ENCODE measurements around the gene ASRGL1.

ASRGL1 gene

DNA sequence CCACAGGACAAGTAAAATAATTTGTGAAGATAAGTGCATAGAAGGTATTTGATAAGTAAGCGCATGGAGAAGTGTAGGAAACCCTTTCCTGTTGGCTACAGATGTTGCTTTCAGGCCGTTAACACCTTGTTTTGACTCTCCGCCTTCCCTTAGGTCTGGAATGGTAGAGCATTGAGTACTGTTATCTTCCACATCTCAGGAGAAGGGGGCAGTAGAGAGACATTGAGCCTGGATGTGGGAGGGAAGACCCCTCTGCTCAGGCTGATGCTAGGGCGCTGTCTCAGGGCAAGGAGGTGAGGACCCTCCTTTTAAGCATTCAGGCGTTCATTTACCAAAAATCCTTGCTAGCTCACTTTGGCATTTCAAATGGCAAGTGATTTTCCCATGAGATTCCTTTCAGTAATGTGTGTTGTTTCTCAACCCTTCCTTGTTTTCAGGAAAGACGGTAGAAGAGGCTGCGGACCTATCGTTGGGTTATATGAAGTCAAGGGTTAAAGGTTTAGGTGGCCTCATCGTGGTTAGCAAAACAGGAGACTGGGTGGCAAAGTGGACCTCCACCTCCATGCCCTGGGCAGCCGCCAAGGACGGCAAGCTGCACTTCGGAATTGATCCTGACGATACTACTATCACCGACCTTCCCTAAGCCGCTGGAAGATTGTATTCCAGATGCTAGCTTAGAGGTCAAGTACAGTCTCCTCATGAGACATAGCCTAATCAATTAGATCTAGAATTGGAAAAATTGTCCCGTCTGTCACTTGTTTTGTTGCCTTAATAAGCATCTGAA lies 54.6 kb downstream of the ASRGL1 start:
- H3K4me3 ChIP-seq, result no peak overlapping the region
- H3K27ac ChIP-seq, result no peak overlapping the region

GRCh38 chr11:62392506-62392905 lies 55.3 kb downstream of the ASRGL1 start:
- Histone ChIP-seq H3K27ac (no peak overlapping the region), H3K4me3 (no peak overlapping the region)

GRCh38 chr11:62393061-62393611 lies 55.9 kb downstream of the ASRGL1 start:
- Histone ChIP-seq H3K4me3 (no peak overlapping the region), H3K27ac (no peak overlapping the region)

GRCh38 chr11:62393735-62394134 lies 56.5 kb downstream of the ASRGL1 start:
- Histone ChIP-seq H3K27ac (no peak overlapping the region), H3K4me3 (no peak overlapping the region)

DNA sequence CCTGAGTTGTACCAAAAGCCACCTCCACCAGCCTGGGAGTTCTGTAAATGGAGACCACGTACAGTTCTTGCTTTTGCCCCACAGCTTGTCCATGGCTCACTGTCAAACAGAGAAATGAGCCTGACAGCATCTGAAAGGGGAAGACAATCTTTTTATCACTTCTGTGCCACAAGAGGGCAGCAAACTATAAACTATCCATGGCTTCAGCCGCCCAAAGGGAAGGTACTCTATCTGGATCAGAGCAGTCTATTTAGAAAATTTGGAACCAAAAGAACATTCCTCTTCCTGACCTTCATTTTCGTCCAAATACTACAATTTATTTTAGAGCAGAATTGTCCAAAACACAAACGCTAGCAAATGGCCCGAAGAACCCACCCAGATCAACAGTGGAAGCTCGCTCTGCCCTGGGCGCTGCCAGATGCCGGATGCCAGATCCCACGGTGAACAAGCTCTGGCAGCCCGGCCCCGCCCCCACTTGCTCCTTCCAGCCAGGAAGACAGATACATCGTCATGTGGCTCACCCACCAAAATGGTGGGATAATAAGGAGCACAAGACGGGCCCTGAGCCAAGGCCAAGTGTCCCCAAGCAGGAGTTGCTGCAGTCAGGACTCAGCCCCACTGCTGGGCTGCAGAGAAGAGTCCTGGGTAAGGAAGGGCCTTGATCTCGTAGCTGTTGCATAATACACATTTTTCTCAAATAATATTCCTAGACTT lies 57.7 kb downstream of the ASRGL1 start:
- Histone ChIP-seq H3K27ac (peak overlapping the region in 18 of 21 experiments; percentile 6 to 72 (median 55)), H3K4me3 (peak overlapping the region in 5 of 7 experiments; percentile 13 to 34 (median 21))

DNA sequence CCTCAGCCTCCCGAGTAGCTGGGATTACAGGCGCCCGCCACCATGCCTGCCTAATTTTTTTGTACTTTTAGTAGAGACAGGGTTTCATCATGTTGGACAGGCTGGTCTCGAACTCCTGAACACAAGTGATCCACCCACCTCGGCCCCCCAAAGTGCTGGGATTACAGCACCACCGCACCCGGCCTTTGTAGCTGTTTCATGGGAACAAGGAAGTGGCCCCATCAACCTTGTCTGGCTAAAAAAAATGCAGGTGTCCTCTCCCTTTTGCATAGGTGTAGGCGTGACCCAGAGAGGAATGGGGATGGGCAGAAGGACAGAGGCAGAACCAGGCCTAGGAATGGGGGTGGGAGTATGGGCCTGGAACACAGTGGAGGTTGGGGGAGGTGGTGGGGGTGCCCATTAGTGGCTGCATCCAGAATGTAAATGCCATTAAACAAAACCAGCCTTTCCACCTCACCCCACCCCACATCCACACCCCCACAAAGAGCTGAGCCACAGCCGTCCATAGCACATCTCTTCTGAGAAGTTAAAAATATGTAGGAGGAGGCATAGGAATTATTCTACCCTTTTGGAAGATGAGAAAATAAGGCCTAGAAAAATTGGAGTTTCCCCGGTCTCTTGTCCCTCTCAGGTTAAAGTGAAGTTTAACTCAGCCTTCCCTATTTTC lies 58.8 kb downstream of the ASRGL1 start:
- Histone ChIP-seq H3K27ac (peak overlapping the region in 5 of 21 experiments; percentile 21 to 32 (median 30)), H3K4me3 (no peak overlapping the region)

- H3K4me3 ChIP-seq, result no peak overlapping the region
Observed at GRCh38 chr11:62398011-62398994, 61.1 kb downstream of the ASRGL1 start.

GRCh38 chr11:62399172-62399877 lies 62.1 kb downstream of the ASRGL1 start:
- H3K4me3 ChIP-seq, result no peak overlapping the region
- H3K27ac ChIP-seq, result peak overlapping the region in 19 of 21 experiments; percentile 9 to 85 (median 80)

More at GRCh38 chr11:62398011-62398994, 61.1 kb downstream of the ASRGL1 start:
- peak overlapping the region in 16 of 21 experiments; percentile 9 to 85 (median 69) for H3K27ac ChIP-seq

GRCh38 chr11:62399878-62400266 lies 62.6 kb downstream of the ASRGL1 start:
- H3K27ac ChIP-seq, result peak overlapping the region in 19 of 21 experiments; percentile 9 to 85 (median 80)
- no peak overlapping the region for H3K4me3 ChIP-seq

- H3K27ac ChIP-seq, result peak overlapping the region in 17 of 21 experiments; percentile 23 to 85 (median 81)
- no peak overlapping the region for H3K4me3 ChIP-seq
Observed at GRCh38 chr11:62400281-62400680, 63.0 kb downstream of the ASRGL1 start.

GRCh38 chr11:62400760-62401159 lies 63.5 kb downstream of the ASRGL1 start:
- peak overlapping the region in 17 of 21 experiments; percentile 11 to 85 (median 80) for H3K27ac ChIP-seq
- no peak overlapping the region for H3K4me3 ChIP-seq

GRCh38 chr11:62401356-62401755 lies 64.1 kb downstream of the ASRGL1 start:
- H3K4me3 ChIP-seq, result no peak overlapping the region
- H3K27ac ChIP-seq, result peak overlapping the region in 19 of 21 experiments; percentile 26 to 85 (median 74)

GRCh38 chr11:62401811-62402210 lies 64.6 kb downstream of the ASRGL1 start:
- Histone ChIP-seq H3K4me3 (peak overlapping the region in 1 of 7 experiments; percentile 17), H3K27ac (peak overlapping the region in 19 of 21 experiments; percentile 26 to 85 (median 74))

DNA sequence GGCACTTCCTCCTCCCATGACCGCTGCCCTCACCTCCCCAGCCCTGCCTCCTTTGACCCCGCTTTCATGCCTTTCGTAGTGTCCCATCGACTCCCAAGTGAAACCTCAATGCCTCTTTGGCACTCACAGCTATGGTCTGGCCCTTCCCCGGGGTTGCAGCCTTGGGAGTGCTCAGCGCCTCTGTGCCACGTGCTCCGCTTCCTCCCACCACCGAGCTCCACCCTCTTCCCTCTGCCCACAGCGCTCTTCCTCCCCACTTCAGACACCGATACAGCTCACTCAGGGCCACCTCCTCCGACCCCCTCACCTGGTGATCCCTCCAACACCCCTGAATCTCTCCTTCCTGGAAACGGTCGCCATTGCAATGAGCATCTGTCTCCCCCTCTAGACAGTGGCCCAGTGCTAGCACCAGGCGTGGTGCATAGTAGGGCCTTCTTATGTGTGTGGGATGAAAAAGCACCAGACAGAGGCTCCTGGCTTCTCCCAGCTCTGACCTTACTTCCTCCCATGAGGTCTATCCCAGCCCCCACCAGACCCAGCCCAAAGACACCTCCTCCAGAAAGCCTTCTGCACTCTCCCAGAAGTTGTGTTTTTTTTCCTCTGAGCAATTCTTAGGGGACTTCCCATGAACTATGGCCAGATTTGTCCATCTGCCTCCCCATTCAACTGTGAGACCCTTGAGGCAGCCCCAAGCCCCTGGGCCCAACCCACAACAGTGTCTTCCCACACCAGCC lies 65.1 kb downstream of the ASRGL1 start:
- H3K27ac ChIP-seq, result peak overlapping the region in 19 of 21 experiments; percentile 26 to 85 (median 74)
- peak overlapping the region in 1 of 7 experiments; percentile 17 for H3K4me3 ChIP-seq

- H3K27ac ChIP-seq, result peak overlapping the region in 15 of 21 experiments; percentile 26 to 85 (median 80)
- H3K4me3 ChIP-seq, result no peak overlapping the region
Observed at GRCh38 chr11:62402960-62403730, 65.9 kb downstream of the ASRGL1 start.

GRCh38 chr11:62404435-62404834 lies 67.2 kb downstream of the ASRGL1 start:
- H3K4me3 ChIP-seq, result no peak overlapping the region

GRCh38 chr11:62404901-62405300 lies 67.7 kb downstream of the ASRGL1 start:
- no peak overlapping the region for H3K27ac ChIP-seq
- no peak overlapping the region for H3K4me3 ChIP-seq

More at GRCh38 chr11:62404435-62404834, 67.2 kb downstream of the ASRGL1 start:
- H3K27ac ChIP-seq, result peak overlapping the region in 1 of 21 experiments; percentile 43
